ENCODE measurements around the gene SIRT4.
"Not testable (repeated sequence)": the region's sequence is repeated elsewhere in the genome, so short reads cannot be mapped to it uniquely, and the experiment has no call there.

Gene SIRT4

GRCh38 chr12:120301962-120302815 is at the start of gene SIRT4:
TSS of gene SIRT4 (plus strand) at chr12:120302321. CDS start at chr12:120303562, 1,241 bp downstream.
- peak; percentile 97 for DNase-seq (ENCODE audit: low spot score)

DNA sequence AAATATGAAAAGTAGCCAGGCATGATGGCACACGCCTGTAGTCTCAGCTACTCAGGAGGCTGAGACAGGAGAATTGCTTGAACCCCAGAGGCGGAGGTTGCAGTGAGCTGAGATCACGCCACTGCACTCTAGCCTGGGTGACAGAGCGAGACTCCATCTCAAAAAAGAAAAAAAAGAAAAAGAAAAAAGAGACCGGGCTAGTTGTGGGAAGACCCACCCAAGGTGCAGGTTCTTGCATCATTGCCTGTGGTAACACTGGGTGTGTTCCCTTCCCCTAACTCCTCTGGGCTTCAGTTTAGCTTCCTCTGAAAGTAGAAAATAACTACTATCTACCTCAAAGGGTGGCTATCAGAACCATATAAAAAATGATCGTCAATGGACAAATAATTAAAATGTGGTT is 48.8 kb upstream of the SIRT4 start:
- not testable (repeated sequence) for DNase-seq (ENCODE audit: low spot score)

GRCh38 chr12:120254809-120255208 is 47.3 kb upstream of the SIRT4 start:
- DNase-seq (ENCODE audit: low spot score) = no peak

DNA sequence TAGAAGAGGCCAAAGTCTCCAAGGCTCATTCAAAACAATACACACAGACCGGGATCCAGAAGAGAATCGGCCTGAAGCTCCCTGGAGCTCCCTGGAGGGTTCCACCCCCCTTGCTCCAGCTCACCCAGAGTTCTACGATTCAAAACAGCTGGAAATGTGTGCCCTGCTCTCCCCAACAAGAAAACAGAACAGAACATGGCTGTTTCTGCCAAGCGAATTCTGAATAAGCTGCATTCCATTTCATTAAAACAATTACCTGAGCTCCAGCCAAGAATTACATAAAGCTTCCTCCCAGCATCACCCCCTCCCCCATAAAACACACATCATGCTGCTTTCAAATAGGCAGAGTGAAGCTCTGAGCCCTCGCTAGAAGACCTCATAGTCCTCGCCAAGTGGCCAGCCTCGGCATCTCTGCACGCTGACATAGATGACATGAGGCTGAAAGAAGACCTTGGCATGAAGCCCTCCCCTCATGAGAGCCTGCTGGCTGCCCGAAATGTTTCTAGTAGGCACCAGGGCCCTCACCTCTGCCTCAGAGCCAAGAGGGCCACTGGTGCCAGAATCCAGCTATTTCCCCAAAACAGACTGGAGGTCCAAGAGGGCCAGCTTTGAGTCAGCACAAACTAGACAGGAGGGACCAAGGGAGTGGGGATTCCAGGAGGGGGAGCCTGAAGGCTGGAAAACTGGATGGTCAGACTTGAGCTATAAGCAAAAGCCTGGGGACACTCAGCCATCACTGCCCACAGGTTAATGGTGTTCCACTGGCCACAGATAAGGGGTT is 44.9 kb upstream of the SIRT4 start:
- peak; percentile 42 for DNase-seq (ENCODE audit: low spot score)

GRCh38 chr12:120258323-120258896 is 43.7 kb upstream of the SIRT4 start:
- DNase-seq (ENCODE audit: low spot score) = no peak

- DNase-seq (ENCODE audit: low spot score) = no peak
Observed at GRCh38 chr12:120259418-120260202, 42.5 kb upstream of the SIRT4 start.

DNA sequence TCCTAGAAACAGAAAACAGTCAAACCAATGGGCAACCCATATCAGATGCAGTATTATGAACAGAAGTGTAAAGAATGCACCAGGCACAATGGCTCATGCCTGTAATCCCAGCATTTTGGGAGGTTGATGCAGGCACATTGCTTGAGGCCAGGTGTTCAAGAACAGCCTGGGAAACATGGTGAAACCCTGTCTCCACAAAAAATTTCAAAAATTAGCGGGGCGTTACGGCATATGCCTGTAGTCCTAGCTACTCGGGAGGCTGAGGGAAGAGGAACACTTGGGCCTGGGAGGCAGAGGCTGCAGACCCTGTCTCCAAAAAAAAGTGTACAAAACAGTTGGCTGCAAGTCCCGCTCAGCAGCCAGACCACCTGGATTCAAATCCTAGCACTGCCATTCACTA is 41.5 kb upstream of the SIRT4 start:
- DNase-seq (ENCODE audit: low spot score) = no peak

GRCh38 chr12:120261951-120262851 is 39.9 kb upstream of the SIRT4 start:
- DNase-seq (ENCODE audit: low spot score) = no peak

- DNase-seq (ENCODE audit: low spot score) = no peak
Observed at GRCh38 chr12:120262852-120263747, 39.0 kb upstream of the SIRT4 start.

GRCh38 chr12:120263748-120264085 is 38.4 kb upstream of the SIRT4 start:
- DNase-seq (ENCODE audit: low spot score) = no peak

DNA sequence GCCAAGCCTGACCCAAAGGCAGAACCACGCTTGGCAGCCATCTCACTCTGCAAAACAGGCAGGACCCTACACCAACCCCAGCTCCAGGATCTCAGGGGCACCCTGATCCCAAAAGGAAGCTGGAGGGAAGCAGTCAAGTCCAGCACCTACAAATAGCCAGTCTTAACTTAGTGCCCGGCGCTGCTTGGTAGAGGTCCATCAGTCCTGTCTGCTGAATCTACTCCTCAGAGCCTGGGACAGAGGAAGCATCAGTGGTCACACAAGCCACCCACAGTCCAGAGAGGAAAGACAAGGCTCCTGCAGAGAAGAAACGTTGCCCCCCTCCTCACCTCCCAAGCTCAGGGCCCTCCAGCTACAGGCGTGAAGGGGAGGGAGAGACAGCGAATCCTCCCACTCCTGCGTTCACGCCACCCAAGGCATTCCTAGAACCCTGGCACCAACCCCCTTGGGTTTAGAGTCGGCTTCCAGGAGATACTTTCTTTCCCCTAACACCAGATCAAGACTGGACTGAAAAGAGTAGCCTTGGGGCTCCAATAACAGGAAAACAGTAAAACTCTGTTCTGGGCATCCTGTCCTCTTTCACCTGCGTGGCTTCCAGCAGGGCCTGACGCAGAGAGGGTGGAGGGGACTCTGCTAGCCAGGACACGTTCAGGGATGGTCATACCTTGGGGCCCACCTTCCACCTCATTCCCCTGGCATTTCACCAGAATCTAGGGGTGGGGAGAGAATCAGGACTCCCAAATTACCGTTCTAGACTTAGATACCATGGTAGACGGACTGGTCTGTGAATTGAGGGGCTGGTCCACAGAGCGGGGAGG is 37.8 kb upstream of the SIRT4 start:
- DNase-seq (ENCODE audit: low spot score) = no peak

- no peak for DNase-seq (ENCODE audit: low spot score)
Observed at GRCh38 chr12:120264904-120265472, 37.1 kb upstream of the SIRT4 start.

DNA sequence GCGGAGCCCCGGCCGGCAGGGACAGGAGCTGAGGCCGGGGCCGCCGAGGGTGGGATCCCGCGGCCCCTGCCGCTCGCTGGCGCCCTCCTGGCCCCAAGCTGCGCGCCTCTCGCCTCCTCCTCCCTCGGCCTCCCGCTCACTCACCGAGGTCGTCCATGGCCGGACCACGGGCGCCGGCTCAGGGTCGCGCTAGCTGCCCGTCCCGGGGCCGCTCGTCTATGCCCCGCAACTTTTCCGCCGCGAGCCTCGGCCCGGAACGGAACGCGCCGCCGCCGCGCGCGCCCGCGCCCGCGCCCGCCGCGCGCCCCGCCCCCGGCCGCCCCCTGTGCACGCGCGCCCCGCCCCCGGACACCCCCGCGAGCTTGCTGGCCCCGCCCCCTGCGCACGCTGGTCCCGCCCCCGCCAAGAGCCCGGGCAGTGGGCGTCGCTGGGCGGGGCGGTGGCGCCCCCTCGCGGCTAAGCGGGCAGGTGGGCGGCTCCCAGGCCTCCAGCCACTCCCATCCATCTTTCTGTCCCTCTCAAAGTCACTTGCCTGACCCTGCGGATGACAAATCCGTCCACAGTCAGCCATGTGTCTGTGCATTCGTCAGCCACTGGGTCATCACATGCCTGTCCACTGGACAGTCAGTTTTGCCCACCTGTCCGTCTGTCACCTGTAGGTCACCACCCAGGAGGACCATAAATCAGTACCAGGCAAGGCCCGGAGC is 36.5 kb upstream of the SIRT4 start, which contains the start of gene PXN:
Gene PXN, minus strand, starts transcription at position 258 of the 707 bp plus-strand sequence. Its CDS starts 101 bp downstream, at position 157.
- peak; percentile 80 for DNase-seq (ENCODE audit: low spot score)

DNA sequence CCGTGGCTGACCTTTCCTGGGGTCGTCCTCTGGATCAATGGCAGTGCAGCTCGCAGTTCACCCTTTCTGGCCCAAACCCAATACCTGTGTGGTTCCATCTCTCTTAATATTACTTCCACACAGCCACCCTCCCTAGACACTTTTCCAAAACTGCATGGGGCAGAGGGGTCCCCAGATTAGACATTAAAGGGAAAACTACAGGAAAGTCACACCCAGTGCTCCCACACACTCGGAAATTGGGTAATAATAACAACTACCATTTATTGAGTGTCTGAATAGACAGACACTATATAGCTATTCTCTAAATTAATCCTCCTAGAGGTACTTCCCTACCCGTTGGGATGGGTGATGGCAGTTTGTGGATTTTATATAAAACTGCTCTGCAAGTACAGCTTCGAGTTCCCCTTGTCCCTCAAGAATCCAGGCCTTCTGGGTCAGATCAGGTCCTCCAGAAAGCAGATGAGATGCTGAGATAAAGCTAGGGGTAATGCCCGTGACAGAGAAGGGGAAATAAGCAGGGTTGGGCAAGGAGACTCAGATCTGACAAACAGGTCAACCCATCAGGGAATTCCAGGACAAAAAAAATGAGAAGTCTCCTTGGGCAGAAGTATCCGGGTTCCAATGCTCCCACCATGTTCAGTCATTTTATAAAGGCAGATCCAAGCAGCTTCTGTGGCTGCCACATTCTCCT is 35.8 kb upstream of the SIRT4 start:
- no peak for DNase-seq (ENCODE audit: low spot score)

- no peak for DNase-seq (ENCODE audit: low spot score)
Observed at GRCh38 chr12:120267736-120268135, 34.4 kb upstream of the SIRT4 start.

GRCh38 chr12:120276734-120277133 is 25.4 kb upstream of the SIRT4 start:
- no peak for DNase-seq (ENCODE audit: low spot score)
